Loucy (cell line): ENCODE results near the gene KRT76.

ENCODE experiments used
- H2AFZ ChIP-seq: fragments of 200-600 bp; sonication (generic); 2 replicates; pipeline ENCODE4 v1.6.0; 2016; ENCODE audit warnings: antibody characterized with exemption, mild to moderate bottlenecking, low read length, moderate library complexity
- H3F3A ChIP-seq: fragments of 200-600 bp; 2 replicates; pipeline ENCODE4 v1.6.0; 2016; ENCODE audit warnings: antibody characterized with exemption, low read depth, mild to moderate bottlenecking
- H3K27me3 ChIP-seq: fragments of 200-600 bp; sonication (generic); 2 replicates; pipeline ENCODE4 v1.6.1; 2014; ENCODE audit warnings: low read length, mild to moderate bottlenecking; ENCODE audit not compliant: insufficient read depth, poor library complexity, severe bottlenecking
- H3K36me3 ChIP-seq: fragments of 200-600 bp; sonication (generic); 2 replicates; pipeline ENCODE4 v1.6.1; 2016; ENCODE audit warnings: low read length; ENCODE audit not compliant: insufficient read depth
- H3K4me1 ChIP-seq: fragments of 200-600 bp; sonication (generic); 2 replicates; pipeline ENCODE4 v1.5.1; 2014; ENCODE audit warnings: low read length, mild to moderate bottlenecking; ENCODE audit not compliant: insufficient read depth, poor library complexity, severe bottlenecking
- H3K4me2 ChIP-seq: fragments of 200-600 bp; sonication (generic); 2 replicates; pipeline ENCODE4 v1.6.0; 2014; ENCODE audit warnings: antibody characterized with exemption, low read length, low read depth, mild to moderate bottlenecking; ENCODE audit not compliant: poor library complexity, severe bottlenecking
- H3K4me3 ChIP-seq: fragments of 200-600 bp; sonication (generic); 2 replicates; pipeline ENCODE4 v1.5.1; 2014; ENCODE audit warnings: low read length, mild to moderate bottlenecking, mixed read lengths; ENCODE audit not compliant: poor library complexity, severe bottlenecking
- H3K79me2 ChIP-seq: fragments of 200-600 bp; sonication (generic); 2 replicates; pipeline ENCODE4 v1.6.1; 2014; ENCODE audit warnings: low read length; ENCODE audit not compliant: insufficient read depth
- H3K9ac ChIP-seq: fragments of 200-600 bp; sonication (generic); 2 replicates; pipeline ENCODE4 v1.6.0; 2014; ENCODE audit warnings: mild to moderate bottlenecking, low read depth, low read length, moderate library complexity; ENCODE audit not compliant: poor library complexity, severe bottlenecking
- H3K9me2 ChIP-seq: fragments of 200-600 bp; sonication (generic); replicated peaks from 2 replicates; pipeline ENCODE4 v1.6.1; 2016; ENCODE audit warnings: low read depth, low read length, mixed read lengths
- H3K9me3 ChIP-seq: fragments of 200-600 bp; sonication (generic); 2 replicates; pipeline ENCODE4 v1.6.1; 2014; ENCODE audit warnings: mild to moderate bottlenecking, antibody characterized with exemption, low read length, low read depth; ENCODE audit not compliant: insufficient read depth
- H4K20me1 ChIP-seq: fragments of 200-600 bp; sonication (generic); 2 replicates; pipeline ENCODE4 v1.6.0; 2014; ENCODE audit warnings: antibody characterized with exemption, low read length, mild to moderate bottlenecking; ENCODE audit not compliant: insufficient read depth, poor library complexity, severe bottlenecking
- CTCF ChIP-seq: fragments of 200-600 bp; sonication (generic); conservative IDR thresholded peaks from 2 replicates; pipeline ENCODE4 v1.5.1; 2014; ENCODE audit warnings: mild to moderate bottlenecking, antibody characterized with exemption, low read length
- EZH2phosphoT487 ChIP-seq: fragments of 200-600 bp; IDR thresholded peaks from 2 replicates; pipeline ENCODE4 v1.6.1; 2018; ENCODE audit warnings: antibody characterized with exemption, mild to moderate bottlenecking, moderate library complexity, borderline replicate concordance

The KRT76 gene

DNA sequence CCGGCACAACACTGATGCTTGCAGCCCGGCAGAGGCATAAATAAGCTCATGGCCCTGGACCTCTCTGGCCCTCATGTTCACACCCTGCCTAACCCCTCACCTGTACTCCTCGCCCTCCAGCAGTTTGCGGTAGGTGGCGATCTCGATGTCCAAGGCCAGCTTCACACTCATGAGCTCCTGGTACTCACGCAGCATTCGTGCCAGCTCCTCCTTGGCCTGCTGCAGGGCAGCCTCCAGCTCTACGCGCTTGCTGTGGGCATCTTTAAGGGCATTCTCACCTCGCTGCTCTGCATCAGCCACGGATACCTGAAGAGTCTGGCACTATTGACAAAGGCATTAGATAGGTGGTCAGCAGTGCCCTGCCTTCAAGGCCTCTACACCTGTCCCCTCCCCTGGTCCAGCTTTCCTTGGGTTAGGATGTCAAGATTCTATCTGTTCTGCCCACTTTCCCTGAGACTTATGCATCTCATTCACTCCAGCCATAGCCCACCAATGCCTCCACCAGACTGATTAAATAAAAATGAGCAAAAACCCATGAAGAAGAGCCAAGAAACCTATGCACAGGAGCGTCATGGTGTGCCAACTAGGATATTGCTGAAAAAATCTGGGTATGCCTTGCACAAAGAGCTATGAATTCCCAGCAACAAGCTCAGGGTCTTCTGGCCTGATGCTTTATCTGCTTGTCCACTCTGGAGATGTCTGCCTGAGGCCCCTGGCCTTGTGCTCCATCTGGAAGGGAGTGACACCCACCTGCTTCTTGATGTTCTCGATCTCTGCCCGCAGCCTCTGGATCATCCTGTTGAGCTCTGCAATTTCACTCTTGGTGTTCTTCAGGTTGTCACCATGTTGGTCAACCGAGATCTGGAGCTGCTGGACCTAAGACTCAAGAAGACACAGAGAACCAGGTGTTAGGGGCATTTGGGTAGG, 30.7 kb upstream of the KRT76 start:
- H3K9me2 ChIP-seq, result no peaks in the 10 kb centered on the region
- no peak for TF ChIP-seq EZH2phosphoT487
- no peak for TF ChIP-seq CTCF

DNA sequence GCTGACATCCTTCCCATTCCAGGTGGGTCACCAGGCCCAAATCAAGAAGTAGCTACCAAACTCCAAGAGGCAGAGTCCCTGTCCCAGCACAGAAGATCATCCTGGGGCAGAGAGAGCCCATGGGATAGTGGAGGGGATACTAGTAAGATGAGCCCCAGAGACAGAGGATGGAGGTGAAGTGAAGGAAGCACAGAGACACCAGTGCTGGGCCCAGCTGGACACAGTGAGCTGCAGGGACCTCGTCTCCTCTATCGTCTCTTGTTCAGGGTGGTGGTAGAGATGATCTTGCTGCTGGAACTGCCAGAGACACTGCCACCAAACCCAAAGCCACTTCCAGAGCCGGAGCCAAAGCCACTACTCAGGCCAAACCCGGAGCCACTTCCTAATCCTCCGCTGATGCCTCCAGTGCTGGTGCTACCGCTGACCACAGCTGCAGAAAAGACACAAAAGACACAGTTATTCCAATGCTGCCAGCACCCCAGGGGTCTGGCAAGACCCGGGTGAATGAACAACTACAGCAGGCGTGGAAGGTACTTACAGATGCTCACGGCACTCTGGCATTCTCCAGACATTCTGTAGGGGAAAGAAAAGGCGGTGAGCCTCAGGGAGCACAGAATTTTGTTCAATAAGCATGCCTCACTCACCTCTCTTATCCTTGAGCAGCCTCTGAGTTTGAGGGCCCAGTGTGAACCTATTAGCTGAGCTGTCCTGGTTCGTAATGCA, 29.8 kb upstream of the KRT76 start:
- TF ChIP-seq CTCF (no peak), EZH2phosphoT487 (no peak)
- no peak overlapping the region for H3K4me3 ChIP-seq
- no peaks in the 10 kb centered on the region for H3K9me2 ChIP-seq
- H3K9ac ChIP-seq, result no peak overlapping the region
- no peaks in the 10 kb centered on the region for H3F3A ChIP-seq
- H4K20me1 ChIP-seq, result no peaks in the 10 kb centered on the region
- H3K9me3 ChIP-seq, result no peaks in the 10 kb centered on the region
- no peak overlapping the region for H2AFZ ChIP-seq
- no peaks in the 10 kb centered on the region for H3K36me3 ChIP-seq
- no peaks in the 10 kb centered on the region for H3K27me3 ChIP-seq
- no peak overlapping the region for H3K4me2 ChIP-seq
- H3K4me1 ChIP-seq, result no peaks in the 10 kb centered on the region
- H3K79me2 ChIP-seq, result no peaks in the 10 kb centered on the region

More for the DNA sequence above, 30.7 kb upstream of the KRT76 start:
- Histone ChIP-seq H3K9me3 (no peaks in the 10 kb centered on the region), H3K4me2 (no peak overlapping the region), H3K4me3 (no peak overlapping the region), H3K27me3 (no peaks in the 10 kb centered on the region), H2AFZ (no peak overlapping the region), H3K79me2 (no peaks in the 10 kb centered on the region), H3F3A (no peaks in the 10 kb centered on the region), H3K9ac (no peak overlapping the region), H3K4me1 (no peaks in the 10 kb centered on the region), H4K20me1 (no peaks in the 10 kb centered on the region), H3K36me3 (no peaks in the 10 kb centered on the region)

GRCh38 chr12:52806169-52806811, 29.1 kb upstream of the KRT76 start:
- no peaks in the 10 kb centered on the region for H3K36me3 ChIP-seq
- no peaks in the 10 kb centered on the region for H3F3A ChIP-seq
- H3K79me2 ChIP-seq, result no peaks in the 10 kb centered on the region
- no peaks in the 10 kb centered on the region for H3K9me3 ChIP-seq
- H3K27me3 ChIP-seq, result no peaks in the 10 kb centered on the region
- no peak overlapping the region for H2AFZ ChIP-seq
- no peak overlapping the region for H3K9ac ChIP-seq
- H3K4me3 ChIP-seq, result no peak overlapping the region
- no peaks in the 10 kb centered on the region for H4K20me1 ChIP-seq
- no peak overlapping the region for H3K4me2 ChIP-seq
- TF ChIP-seq CTCF (no peak), EZH2phosphoT487 (no peak)
- no peaks in the 10 kb centered on the region for H3K4me1 ChIP-seq
- H3K9me2 ChIP-seq, result no peaks in the 10 kb centered on the region
